ENCODE measurements around the gene ZDHHC3. TPM values are rescaled to one million over a fixed set of nuclear protein-coding genes. Genes with fewer than 3 reads are reported as not detected.

Gene ZDHHC3
- total RNA-seq, 1 experiment from 2014 or later, result 49.5 TPM

GRCh38 chr3:45016916-45017315 is 40.9 kb upstream of the ZDHHC3 start:
- no peak for ATAC-seq
- no peaks in the 10 kb centered on the region for H3K4me1 ChIP-seq (ENCODE audit: control insufficient read depth, insufficient read depth, low read length)
- in situ Hi-C loops (cut with HindIII; ENCODE audit: low pct_unique_long_range_greater_than_20kb, low sequenced_read_pairs), result no loop called here
- BruUV-seq (replicated peaks), result no TSS peak
- no peaks in the 10 kb centered on the region for H3K27me3 ChIP-seq (ENCODE audit: control insufficient read depth, insufficient read depth, low read length)
- no peak overlapping the region for H3K4me3 ChIP-seq (ENCODE audit: low read depth in 2 of 2, low read length in 2 of 2)
- no peak overlapping the region for H3K27ac ChIP-seq (ENCODE audit: low read length)
- no peaks in the 10 kb centered on the region for H3K9me3 ChIP-seq (ENCODE audit: control insufficient read depth, insufficient read depth, low read depth, low read length)
- DNase-seq (ENCODE audit: low read depth, low spot score), result no peak
- CTCF ChIA-PET, result no interaction called here
- no peak for TF ChIP-seq SIN3A (IDR thresholded peaks at IDR 0.05; ENCODE audit: borderline replicate concordance, insufficient read depth, low read depth, low read length)
- no peak for TF ChIP-seq TCF7L2 (IDR thresholded peaks at IDR 0.05; ENCODE audit: low read depth, low read length)
- TF ChIP-seq CTCF (IDR thresholded peaks at IDR 0.05), result no peak
- TF ChIP-seq POLR2AphosphoS5 (IDR thresholded peaks at IDR 0.05; ENCODE audit: low read depth, low read length), result no peak
- no peak for TF ChIP-seq REST (IDR thresholded peaks at IDR 0.05; ENCODE audit: insufficient read depth in 1 of 2, low read depth in 2 of 2, low read length in 1 of 2)
- intact Hi-C loops (cut with micrococcal nuclease; ENCODE audit: unreplicated experiment), result no loop called here
- POLR2A ChIA-PET, result interaction anchor here (0.6 kb wide), 1 partner anchor 15 kb away, joined by 3 read pairs; no protein-coding TSS in a partner anchor
- H3K36me3 ChIP-seq (ENCODE audit: control insufficient read depth, insufficient read depth, low read length), result no peaks in the 10 kb centered on the region

- Histone ChIP-seq H3K36me3 (ENCODE audit: control insufficient read depth, insufficient read depth, low read length) (no peaks in the 10 kb centered on the region), H3K27me3 (ENCODE audit: control insufficient read depth, insufficient read depth, low read length) (no peaks in the 10 kb centered on the region), H3K9me3 (ENCODE audit: control insufficient read depth, insufficient read depth, low read depth, low read length) (no peaks in the 10 kb centered on the region), H3K27ac (ENCODE audit: low read length) (no peak overlapping the region), H3K4me3 (ENCODE audit: low read depth in 2 of 2, low read length in 2 of 2) (no peak overlapping the region), H3K4me1 (ENCODE audit: control insufficient read depth, insufficient read depth, low read length) (no peaks in the 10 kb centered on the region)
- intact Hi-C loops (cut with micrococcal nuclease; ENCODE audit: unreplicated experiment) (no loop called here), in situ Hi-C loops (cut with HindIII; ENCODE audit: low pct_unique_long_range_greater_than_20kb, low sequenced_read_pairs) (no loop called here)
- no peak for ATAC-seq
- TF ChIP-seq POLR2AphosphoS5 (IDR thresholded peaks at IDR 0.05; ENCODE audit: low read depth, low read length) (no peak), CTCF (IDR thresholded peaks at IDR 0.05) (no peak), REST (IDR thresholded peaks at IDR 0.05; ENCODE audit: insufficient read depth in 1 of 2, low read depth in 2 of 2, low read length in 1 of 2) (no peak), TCF7L2 (IDR thresholded peaks at IDR 0.05; ENCODE audit: low read depth, low read length) (no peak)
- no peak for DNase-seq (ENCODE audit: low read depth, low spot score)
- POLR2A ChIA-PET, result no interaction called here
- no TSS peak for BruUV-seq (replicated peaks)
- CTCF ChIA-PET, result no interaction called here
These were observed 36.6 kb upstream of the ZDHHC3 start for GRCh38 chr3:45012577-45012976.
